ENCODE measurements around the gene CLPTM1.

DNA sequence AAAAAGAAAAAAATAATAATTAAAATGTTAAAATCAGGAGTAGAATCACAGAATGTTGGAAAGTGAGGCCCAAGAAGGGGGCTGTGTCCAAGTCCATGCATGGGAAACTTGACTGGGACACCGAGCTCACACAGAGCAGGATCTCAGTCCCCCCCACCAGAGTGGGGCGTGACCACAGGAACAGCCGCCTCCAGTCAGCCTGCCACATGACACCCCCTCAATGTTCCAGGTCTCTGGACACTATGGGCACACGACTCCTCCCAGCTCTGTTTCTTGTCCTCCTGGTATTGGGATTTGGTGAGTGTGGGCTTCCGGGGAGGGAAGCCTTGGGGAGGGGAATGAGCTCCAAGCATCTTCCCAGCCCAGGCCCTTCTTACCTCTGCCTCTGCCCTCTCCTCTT, 6.9 kb upstream of the CLPTM1 start:
- TF ChIP-seq, protein P1, sequence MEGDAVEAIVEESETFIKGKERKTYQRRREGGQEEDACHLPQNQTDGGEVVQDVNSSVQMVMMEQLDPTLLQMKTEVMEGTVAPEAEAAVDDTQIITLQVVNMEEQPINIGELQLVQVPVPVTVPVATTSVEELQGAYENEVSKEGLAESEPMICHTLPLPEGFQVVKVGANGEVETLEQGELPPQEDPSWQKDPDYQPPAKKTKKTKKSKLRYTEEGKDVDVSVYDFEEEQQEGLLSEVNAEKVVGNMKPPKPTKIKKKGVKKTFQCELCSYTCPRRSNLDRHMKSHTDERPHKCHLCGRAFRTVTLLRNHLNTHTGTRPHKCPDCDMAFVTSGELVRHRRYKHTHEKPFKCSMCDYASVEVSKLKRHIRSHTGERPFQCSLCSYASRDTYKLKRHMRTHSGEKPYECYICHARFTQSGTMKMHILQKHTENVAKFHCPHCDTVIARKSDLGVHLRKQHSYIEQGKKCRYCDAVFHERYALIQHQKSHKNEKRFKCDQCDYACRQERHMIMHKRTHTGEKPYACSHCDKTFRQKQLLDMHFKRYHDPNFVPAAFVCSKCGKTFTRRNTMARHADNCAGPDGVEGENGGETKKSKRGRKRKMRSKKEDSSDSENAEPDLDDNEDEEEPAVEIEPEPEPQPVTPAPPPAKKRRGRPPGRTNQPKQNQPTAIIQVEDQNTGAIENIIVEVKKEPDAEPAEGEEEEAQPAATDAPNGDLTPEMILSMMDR (IDR thresholded peaks at IDR 0.05): no peak
- TF ChIP-seq ZFX (IDR thresholded peaks at IDR 0.05; ENCODE audit: borderline replicate concordance): no peak
